ENCODE measurements around the gene RGS9BP. TPM values are rescaled to one million over a fixed set of nuclear protein-coding genes. Genes with fewer than 3 reads are reported as not detected.
"Not testable (repeated sequence)": the region's sequence is repeated elsewhere in the genome, so short reads cannot be mapped to it uniquely, and the experiment has no call there.

Gene RGS9BP
- total RNA-seq, 1 donor from 2014 or later = not detected

DNA sequence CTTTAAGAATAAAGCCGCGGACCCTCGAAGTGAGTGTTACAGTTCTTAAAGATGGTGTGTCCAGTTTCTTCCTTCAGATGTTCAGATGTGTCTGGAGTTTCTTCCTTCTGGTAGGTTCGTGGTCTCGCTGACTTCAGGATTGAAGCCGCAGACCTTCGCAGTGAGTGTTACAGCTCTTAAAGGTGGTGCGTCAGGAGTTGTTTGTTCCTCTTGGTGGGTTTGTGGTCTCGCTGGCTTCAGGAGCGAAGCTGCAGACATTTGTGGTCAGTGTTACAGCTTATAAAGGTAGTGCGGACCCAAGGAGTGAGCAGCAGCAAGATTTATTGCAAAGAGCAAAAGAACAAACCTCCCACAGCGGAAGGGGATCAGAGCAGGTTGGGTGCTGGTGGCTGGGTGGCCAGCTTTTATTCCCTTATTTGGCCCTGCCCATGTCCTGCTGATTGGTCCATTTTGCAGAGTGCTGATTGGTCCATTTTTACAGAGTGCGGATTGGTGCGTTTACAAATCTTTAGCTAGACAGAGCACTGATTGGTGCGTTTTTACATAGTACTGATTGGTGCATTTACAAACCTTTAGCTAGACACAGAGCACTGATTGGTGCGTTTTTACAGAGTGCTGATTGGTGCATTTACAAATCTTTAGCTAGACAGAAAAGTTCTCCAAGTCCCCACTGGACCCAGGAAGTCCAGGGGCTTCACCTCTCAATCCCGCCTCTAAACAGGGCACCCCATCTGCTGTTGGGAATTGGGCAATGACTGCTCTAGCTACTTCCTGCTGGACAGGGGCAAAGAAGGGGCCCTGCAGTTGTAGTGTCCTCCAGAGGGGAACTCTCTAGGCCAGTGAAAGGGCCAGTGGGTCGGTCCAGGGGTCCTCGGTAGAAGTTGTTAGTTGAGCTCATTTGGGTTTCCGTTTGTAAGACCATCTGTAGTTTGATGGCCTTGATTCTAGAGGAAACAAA, 17.8 kb downstream of the RGS9BP start:
- intact Hi-C loops (cut with micrococcal nuclease) = loop anchor here (2.0 to 5.0 kb wide), 8 partner anchors 15 to 679 kb away; partner anchors contain the start of genes CEBPG, GPATCH1 and ZNF507

DNA sequence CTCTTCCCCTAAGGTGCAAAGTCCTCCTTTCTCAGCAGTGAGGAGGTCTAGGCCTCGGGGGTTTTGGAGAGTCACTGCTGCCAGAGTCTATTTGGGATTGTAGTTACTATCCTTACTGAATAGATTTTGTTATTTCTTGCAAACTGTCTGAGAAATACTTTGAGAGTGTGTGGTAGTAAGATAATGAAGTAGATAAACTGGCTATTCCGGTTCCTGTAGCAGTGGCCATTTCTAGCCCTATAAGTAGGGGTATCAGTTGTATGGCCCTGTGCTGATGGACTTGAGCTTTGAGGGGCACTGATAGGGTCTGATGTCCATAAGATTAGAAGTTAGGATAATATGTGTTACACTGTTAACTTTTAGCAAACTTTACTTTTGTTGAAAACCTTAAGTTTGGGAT, 18.7 kb downstream of the RGS9BP start:
- intact Hi-C loops (cut with micrococcal nuclease) = loop anchor here (5.0 kb wide), 4 partner anchors 97 to 678 kb away; partner anchors contain the start of genes CEBPG, GPATCH1 and ZNF507

DNA sequence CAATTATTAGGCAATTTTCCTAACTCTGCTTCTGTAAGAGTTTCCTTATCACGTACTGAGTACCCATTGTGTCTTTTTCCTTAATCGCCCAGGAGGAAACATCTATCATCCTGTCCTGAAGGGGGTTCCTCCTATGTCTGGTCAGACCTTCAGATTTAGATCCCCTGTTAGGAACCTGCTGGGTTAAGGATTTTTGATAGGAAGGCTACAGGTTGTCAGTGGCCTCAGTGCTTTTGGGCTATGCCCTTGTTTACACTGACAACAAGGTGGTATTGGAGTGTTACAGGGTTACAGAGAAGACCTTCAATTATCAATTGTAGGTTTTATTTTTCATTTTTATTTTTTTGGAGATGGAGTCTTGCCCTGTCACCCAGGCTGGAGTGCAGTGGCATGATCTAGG, 19.2 kb downstream of the RGS9BP start:
- intact Hi-C loops (cut with micrococcal nuclease) = loop anchor here (5.0 kb wide), 4 partner anchors 98 to 677 kb away; partner anchors contain the start of genes CEBPG, GPATCH1 and ZNF507

DNA sequence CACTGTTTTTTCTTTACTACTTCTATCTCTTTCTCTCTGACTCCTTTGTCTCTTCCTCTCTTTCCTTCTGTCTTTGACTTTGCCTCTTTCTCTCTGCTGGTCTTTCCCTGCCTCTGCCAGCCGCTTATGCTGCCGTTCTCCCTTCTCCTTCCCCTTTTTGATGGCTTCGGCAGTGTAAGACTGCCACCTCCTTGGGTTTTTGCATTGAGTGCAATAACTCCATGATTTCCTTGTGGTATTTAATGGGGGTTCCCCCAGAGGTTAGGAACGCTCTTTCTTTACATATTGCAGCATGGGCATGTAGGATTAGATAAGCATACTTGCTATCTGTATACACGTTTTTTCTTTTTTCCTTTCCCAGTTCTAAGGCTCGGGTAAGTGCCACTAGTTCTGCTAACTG, 19.9 kb downstream of the RGS9BP start:
- intact Hi-C loops (cut with micrococcal nuclease) = not testable (repeated sequence)

DNA sequence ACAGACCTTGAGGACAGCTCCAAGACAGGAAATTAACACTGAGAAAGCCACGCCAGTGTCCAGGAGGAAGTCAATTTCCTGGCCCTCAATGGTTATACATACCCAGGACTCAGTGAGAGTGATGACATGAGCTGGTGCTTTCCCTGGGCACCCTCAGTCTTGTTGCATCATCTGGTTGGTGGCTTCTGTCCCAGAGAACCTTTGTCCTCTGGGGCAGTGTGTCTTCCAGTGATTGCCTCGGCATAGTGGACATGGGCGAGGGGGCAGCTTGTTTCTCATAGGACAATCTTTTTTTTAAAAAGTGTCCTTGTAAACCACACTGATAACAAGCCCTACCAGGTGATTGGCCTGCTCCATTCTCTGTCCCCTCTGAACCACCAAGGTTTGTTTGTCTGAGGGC, 21.1 kb downstream of the RGS9BP start:
- intact Hi-C loops (cut with micrococcal nuclease) = not testable (repeated sequence)

DNA sequence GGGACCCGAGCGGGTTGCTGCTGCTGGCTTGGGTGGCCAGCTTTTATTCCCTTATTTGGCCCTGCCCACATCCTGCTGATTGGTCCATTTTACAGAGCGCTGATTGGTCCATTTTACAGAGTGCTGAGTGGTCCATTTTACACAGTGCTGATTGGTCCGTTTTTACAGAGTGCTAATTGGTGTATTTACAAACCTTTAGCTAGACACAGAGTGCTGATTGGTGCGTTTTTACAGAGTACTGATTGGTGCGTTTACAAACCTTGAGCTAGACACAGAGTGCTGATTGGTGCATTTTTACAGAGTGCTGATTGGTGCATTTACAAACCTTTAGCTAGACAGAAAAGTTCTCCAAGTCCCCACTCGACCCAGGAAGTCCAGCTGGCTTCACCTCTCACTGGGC, 24.5 kb downstream of the RGS9BP start:
- intact Hi-C loops (cut with micrococcal nuclease) = not testable (repeated sequence)

DNA sequence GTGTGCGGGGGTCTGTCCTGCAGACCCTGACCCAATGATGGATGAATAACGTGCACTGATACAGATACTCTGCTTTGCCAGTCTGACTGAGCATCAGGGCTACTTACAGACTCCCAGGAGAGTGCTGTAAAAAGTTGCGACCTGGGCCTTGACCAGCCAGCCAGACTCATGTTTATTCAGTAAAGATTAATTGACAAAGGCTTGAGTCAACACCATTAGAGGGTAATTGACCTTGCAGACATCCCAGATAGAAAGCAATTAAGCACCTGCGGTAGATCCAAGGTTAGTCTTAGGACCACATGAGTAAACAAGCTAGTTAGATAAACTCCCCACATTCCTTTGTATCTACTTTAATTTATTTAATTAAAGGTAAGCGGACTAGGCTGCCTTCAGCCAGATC, 26.4 kb downstream of the RGS9BP start:
- intact Hi-C loops (cut with micrococcal nuclease) = no loop called here

DNA sequence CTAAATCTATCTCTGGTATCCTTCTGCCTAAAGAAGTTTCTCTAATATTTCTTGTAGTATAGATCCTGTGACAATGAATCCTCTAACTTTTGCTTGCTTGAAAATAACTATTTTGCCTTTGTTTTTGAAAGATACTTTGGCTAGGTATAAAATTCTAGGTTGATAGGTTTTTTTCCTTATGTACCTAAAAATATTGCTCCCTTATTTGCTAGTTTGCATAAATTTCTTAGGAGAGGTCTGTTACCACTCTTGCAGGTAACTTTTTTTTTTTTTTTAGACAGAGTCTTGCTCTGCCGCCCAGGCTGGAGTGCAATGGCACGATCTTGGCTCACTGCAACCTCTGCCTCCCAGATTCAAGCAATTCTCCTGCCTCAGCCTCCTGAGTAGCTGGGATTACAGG, 28.4 kb downstream of the RGS9BP start:
- intact Hi-C loops (cut with micrococcal nuclease) = not testable (repeated sequence)

DNA sequence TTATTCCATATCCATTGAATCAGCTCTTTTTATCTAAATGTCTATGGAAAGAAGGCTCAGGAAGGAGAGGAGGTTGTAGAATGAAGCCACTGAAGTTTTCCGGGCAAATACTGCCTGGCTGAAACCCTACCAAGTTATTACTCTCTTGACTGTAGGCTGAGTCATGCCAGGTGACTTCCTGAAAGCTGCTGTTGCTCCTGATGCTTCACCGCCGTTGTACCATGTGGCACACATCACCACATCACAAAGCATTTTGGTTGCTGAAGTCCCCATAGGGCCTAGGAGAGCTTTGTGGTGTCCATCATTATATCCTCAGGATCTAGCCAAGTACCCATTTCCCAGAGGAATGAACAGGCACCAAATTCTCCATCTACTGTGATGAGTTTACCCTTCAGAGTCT, 32.8 kb downstream of the RGS9BP start:
- intact Hi-C loops (cut with micrococcal nuclease) = loop anchor here (2.0 kb wide), 1 partner anchor 16 kb away; no protein-coding TSS in a partner anchor

DNA sequence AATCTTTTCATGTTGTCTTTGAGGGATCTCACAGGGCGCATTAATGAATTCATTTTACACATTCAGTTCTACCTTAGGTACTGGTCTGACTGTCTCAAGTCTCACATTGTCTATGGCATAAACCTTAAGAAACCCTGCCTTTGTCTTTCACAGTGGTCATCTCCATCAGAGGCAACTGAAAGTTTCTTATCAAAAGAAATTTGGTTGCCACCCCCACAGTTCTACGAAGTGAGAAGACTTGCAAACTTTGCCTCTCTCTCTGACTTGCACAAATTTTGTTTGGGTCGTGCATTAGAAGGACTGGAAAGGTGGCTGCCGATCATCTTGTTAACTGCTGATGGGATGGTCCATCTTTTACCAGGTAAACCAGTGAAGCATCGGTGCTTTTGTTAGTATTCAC, 33.4 kb downstream of the RGS9BP start:
- intact Hi-C loops (cut with micrococcal nuclease) = loop anchor here (2.0 kb wide), 1 partner anchor 16 kb away; no protein-coding TSS in a partner anchor

DNA sequence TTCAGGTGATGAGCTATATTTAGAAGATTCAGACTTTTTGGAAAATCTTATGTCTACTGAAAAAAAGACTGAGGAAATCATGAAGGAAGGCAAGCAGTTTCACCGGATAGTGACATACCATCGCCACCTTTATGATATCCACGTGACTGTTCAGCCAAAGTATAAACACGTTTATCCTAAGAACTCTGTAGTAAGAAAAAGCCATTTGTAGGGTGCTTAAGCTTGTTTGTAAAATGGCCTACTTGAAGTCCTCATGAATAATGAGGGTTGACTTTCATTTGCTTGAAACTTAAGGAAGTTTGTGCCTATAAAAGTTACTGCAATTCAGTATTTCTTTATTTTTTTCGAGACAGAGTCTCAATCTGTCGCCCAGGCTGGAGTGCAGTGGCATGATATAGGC, 36.1 kb downstream of the RGS9BP start:
- intact Hi-C loops (cut with micrococcal nuclease) = no loop called here

DNA sequence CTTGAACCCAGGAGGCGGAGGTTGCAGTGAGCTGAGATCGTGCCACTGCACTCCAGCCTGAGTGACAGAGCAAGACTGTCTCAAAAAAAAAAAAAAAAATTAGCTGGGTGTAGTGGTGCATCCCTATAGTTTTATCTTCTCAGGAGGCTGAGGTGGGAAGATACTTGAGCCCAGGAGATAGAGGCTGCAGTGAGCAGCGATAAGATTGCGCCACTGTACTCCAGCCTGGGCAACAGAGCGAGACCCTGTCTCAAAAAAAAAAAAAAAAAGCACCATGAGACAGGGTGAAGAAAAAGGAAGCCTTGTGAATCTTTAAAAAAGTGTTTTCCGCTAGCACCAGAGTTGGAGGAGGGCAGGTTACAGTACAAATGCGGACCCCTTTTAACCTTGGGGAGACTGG, 40.6 kb downstream of the RGS9BP start:
- intact Hi-C loops (cut with micrococcal nuclease) = not testable (repeated sequence)

DNA sequence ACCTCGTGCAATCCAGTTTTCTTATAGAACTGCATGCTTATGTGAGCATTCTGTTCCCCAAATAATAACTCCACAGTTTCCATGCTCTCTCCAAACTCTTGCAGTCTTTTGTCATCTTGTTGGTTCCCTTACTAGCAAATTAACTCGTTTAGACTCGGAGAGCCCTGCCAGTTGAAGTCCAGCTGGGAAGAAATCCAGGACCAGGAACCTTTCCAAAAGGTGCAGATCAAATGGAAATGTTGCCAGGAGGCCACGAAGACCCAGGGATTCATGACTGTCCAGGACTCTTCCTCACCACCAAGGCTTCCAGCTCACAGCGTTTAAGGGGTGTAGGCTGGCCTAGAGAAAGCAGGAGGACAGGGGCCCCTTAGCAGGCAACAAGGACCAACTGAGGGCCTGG, 41.8 kb downstream of the RGS9BP start:
- intact Hi-C loops (cut with micrococcal nuclease) = no loop called here

DNA sequence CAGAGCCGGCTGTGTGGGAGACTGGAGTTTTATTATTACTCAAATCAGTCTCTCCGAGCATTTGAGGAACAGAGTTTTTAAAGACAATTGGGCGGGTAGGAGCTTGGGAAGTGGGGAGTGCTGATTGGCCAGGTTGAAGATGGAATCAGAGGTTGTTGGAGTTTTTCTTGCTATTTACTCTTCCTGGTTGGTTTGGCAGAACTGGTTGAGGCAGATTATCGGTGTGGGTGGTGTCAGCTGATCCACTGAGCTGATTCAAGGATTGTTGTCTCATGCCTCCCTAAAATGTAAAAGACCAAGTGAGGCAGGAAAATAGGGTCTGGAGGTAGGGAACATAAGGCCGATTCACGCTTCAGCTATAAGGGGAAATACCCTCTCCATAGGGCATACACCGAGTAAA, 42.6 kb downstream of the RGS9BP start:
- intact Hi-C loops (cut with micrococcal nuclease) = no loop called here

DNA sequence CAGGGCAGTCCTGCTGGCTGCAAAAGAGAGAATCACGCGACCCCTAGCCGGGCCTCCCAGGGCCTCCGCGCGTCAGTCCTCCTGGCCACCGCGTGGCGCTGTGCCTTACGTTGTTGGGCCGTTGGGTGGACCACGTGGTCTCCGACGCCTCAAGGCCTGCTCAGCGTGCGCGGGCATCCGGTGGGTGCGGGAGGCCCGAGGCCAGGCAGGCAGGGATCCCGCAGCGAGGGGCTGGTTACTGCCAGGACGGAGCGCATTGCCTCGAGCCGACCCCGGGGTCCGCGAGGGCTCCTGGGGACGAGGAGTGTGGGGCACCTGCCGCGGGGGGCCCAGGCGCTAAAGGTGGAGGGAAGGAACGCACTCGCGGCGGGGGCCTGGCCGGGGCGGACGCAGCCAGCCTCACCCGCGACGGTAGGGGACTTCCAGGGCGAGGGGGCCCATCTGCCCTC, 44.0 kb downstream of the RGS9BP start, which contains the start of gene TDRD12:
Gene TDRD12 (plus strand): TSS at position 157 of the 449 bp plus-strand sequence. CDS start 306 bp downstream, outside the sequence.
- intact Hi-C loops (cut with micrococcal nuclease) = no loop called here

DNA sequence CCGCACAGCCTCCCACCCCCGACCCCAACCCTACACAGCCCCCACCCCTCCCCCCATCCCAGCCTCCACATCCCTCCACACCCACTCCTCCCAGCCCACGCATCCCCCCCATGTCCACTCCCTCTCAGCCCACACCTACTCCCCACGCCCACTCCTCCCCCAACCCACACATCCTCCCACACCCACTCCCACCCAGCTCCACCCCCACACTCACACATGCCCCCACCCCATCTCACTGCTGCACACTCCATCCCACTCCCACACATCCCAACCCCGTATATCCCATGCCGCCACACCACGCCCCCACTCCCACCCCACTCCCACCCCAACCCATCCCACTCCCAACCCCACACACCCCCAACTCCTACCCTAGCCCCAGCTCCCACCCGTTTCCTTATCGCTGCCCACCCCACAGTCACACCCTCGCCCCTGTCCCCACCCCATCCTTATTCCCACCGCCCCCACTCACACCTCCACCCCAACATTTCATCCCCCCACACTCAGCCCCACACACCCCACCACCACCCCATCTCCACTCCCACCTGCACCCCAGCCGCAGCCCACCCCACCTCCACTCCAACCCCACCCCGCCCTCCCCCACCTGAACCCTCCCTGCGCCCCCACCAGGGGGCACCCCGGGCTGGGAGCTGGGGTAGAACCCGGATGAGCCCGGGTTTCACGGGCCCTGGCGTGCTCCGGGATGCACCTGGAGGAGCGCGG, 44.7 kb downstream of the RGS9BP start:
- intact Hi-C loops (cut with micrococcal nuclease) = no loop called here

DNA sequence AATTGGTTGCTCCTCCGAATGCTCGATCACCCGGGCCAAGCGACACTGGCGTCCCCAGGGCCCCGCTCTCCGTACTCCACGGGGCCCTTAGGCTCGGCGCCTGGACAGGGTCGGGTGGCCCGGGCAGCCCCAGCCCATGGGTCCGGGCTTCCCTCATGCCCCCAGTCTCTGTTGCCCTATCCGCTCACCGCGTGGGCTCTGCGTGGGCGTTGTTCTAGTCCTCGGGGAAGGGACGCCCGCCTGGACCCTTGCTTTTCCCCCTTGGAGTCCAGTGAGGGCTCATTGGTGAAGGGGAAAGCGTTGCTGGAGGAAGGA, 45.2 kb downstream of the RGS9BP start:
- intact Hi-C loops (cut with micrococcal nuclease) = no loop called here

Other genes starting within 250 kb of the RGS9BP start
- 89.5 and 96.8 TPM in 2 replicates for gene PDCD5, start 94.7 kb upstream of the RGS9BP start, total RNA-seq
- gene ANKRD27, start 668 bp upstream of the RGS9BP start, total RNA-seq = 37.3 and 40.0 TPM in 2 replicates
- 19.1 and 19.5 TPM in 2 replicates for gene NUDT19, start 16.0 kb downstream of the RGS9BP start, total RNA-seq
- 0.17 and 0.42 TPM in 2 replicates for gene TDRD12, start 43.9 kb downstream of the RGS9BP start, total RNA-seq
- 0.25 and 0.80 TPM in 2 replicates for gene SLC7A9, start 193.9 kb downstream of the RGS9BP start, total RNA-seq